Naive B cell (primary cell): ENCODE measurements around the gene AR. TPM values are rescaled to one million over a fixed set of nuclear protein-coding genes. Genes with fewer than 3 reads are reported as not detected.
A peak's percentile ranks its signal among the peaks of the same experiment; 100 is the strongest.

Experiments used
- ATAC-seq, 2 donors: fragments of 150-1000 bp; cut with Tn5 transposase; 2 replicates each; pipeline ENCODE4 v1.10.0; 2021; ENCODE audit warnings: low read depth in 2 of 2, mild to moderate bottlenecking in 2 of 2, moderate library complexity in 2 of 2
- DNase-seq: peaks from one replicate; pipeline ENCODE4 v3.0.0; 2022
- H3K27ac Mint-ChIP-seq, 6 donors: one replicate each; pipeline ENCODE4 v1.8.0; 2020 to 2022; ENCODE audit warnings: mild to moderate bottlenecking in 6 of 6, mixed read lengths in 6 of 6, moderate library complexity in 5 of 6, inconsistent platforms in 2 of 6
- H3K27me3 Mint-ChIP-seq, 3 donors: one replicate each; pipeline ENCODE4 v1.8.0; 2021 to 2022; ENCODE audit warnings: mixed read lengths in 3 of 3, mild to moderate bottlenecking in 1 of 3
- H3K36me3 Mint-ChIP-seq, 2 donors: one replicate each; pipeline ENCODE4 v1.8.0; 2020 to 2022; ENCODE audit warnings: mixed read lengths in 2 of 2, inconsistent platforms in 1 of 2, mild to moderate bottlenecking in 1 of 2
- H3K4me1 Mint-ChIP-seq, 3 donors: one replicate each; pipeline ENCODE4 v1.8.0; 2020 to 2022; ENCODE audit warnings: mixed read lengths in 3 of 3, inconsistent platforms in 1 of 3, mild to moderate bottlenecking in 1 of 3, moderate library complexity in 1 of 3
- H3K4me3 Mint-ChIP-seq, 8 donors: one replicate each; pipeline ENCODE4 v1.8.0; 2020 to 2022; ENCODE audit warnings: mild to moderate bottlenecking in 8 of 8, mixed read lengths in 8 of 8, moderate library complexity in 8 of 8, inconsistent platforms in 2 of 8
- H3K9me3 Mint-ChIP-seq, 7 donors: one replicate each; pipeline ENCODE4 v1.8.0; 2020 to 2022; ENCODE audit warnings: mixed read lengths in 7 of 7, mild to moderate bottlenecking in 5 of 7, inconsistent platforms in 2 of 7, moderate library complexity in 1 of 7
- polyA plus RNA-seq, 6 donors: library from polyadenylated mRNA; unstranded; fragments of 300-500 nt; fragmentation: Illumina TruSeq; gene quantifications; one replicate each; pipeline ENCODE4 v1.2.3, GENCODE V29; 2021; ENCODE audit warnings: low read depth in 6 of 6

The AR gene
- polyA plus RNA-seq, 6 donors from 2014 or later, result not detected

DNA sequence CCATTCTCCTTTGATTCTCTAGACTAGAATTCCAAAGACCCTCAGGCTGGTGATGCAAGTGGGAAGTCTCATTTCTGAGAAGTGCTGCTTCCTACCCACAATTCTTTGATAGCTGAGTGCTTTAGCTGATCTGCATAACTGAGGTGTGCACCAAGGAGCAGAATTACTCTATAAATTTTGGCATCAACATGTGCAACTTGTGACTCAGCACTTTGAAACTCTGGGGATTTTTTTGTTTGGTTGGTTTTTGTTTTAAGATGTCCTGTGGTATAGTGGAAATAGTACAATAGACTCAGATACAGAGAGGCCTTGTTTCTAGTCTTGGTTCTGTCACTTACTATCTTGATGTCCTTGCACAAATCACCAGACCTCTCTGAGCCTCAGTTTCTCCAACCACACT, 148.4 kb downstream of the AR start:
- Mint-ChIP-seq H3K9me3 (peaks cover 0 to 5% (median 0%) of the 10 kb centered on the region in 7 donors), H3K4me3 (no peak overlapping the region), H3K36me3 (no peaks in the 10 kb centered on the region), H3K27me3 (no peaks in the 10 kb centered on the region), H3K27ac (no peak overlapping the region), H3K4me1 (no peaks in the 10 kb centered on the region)
- DNase-seq (no peak), ATAC-seq (no peak)

GRCh38 chrX:67693928-67694327, 150.1 kb downstream of the AR start:
- DNase-seq, result no peak
- no peak for ATAC-seq
- peak overlapping the region in 1 of 8 donors; percentile 4 for H3K4me3 Mint-ChIP-seq
- H3K27ac Mint-ChIP-seq, result no peak overlapping the region
- H3K9me3 Mint-ChIP-seq, result peaks cover 0 to 5% (median 0%) of the 10 kb centered on the region in 7 donors
- no peaks in the 10 kb centered on the region for H3K36me3 Mint-ChIP-seq
- H3K4me1 Mint-ChIP-seq, result no peaks in the 10 kb centered on the region
- no peaks in the 10 kb centered on the region for H3K27me3 Mint-ChIP-seq

GRCh38 chrX:67697452-67697851, 153.6 kb downstream of the AR start:
- Mint-ChIP-seq H3K9me3 (peaks cover 0 to 9% (median 0%) of the 10 kb centered on the region in 7 donors), H3K4me1 (no peaks in the 10 kb centered on the region), H3K27me3 (no peaks in the 10 kb centered on the region), H3K27ac (no peak overlapping the region), H3K4me3 (no peak overlapping the region), H3K36me3 (no peaks in the 10 kb centered on the region)
- no peak for ATAC-seq
- no peak for DNase-seq

GRCh38 chrX:67700602-67701001, 156.8 kb downstream of the AR start:
- Mint-ChIP-seq H3K9me3 (peaks cover 0 to 10% (median 2%) of the 10 kb centered on the region in 7 donors), H3K4me3 (no peak overlapping the region), H3K27me3 (no peaks in the 10 kb centered on the region), H3K27ac (no peak overlapping the region), H3K4me1 (no peaks in the 10 kb centered on the region), H3K36me3 (no peaks in the 10 kb centered on the region)
- ATAC-seq, result no peak
- no peak for DNase-seq

DNA sequence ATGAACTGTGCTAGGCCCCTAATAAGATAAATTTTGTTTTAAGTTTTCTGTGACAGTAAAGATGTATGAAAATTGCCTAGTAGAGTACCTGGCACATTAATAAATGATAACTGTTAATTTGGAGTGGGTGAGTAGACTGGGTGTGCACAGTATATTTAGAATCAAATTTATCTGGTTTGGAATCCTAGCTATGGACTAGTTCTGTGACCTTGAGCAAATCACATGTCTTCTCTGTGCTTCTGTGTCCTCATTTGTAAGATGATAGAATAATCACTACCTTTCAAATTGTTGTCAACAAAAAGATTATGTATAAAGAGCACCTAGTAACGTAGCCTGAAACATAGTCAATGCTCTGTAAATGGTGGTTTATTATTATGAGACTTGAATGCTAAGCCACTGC, 170.2 kb downstream of the AR start:
- Mint-ChIP-seq H3K27ac (no peak overlapping the region), H3K27me3 (peaks cover 0 to 7% (median 0%) of the 10 kb centered on the region in 3 donors), H3K36me3 (no peaks in the 10 kb centered on the region), H3K9me3 (peaks cover 0 to 10% (median 2%) of the 10 kb centered on the region in 7 donors), H3K4me1 (no peaks in the 10 kb centered on the region), H3K4me3 (no peak overlapping the region)
- ATAC-seq (no peak), DNase-seq (no peak)

DNA sequence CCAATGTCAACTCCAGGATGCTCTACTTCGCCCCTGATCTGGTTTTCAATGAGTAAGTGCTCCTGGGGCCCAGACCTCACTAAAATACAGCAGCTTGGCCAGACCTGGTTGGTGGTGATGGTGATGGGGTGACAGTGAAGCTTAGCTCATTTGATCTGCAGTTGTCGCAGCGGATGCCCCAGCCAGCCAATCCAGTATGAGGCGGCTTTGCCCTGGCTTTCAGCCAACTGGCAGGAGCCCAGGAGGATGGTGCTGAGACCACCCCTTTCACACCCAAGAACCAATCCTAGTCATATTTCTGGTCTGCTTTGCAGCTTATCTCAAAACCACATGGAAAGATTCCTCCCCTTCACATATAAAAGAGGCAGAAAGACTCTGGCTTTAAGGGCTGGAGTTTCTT, 173.8 kb downstream of the AR start:
- no peak overlapping the region for H3K4me3 Mint-ChIP-seq
- ATAC-seq, result no peak
- peaks cover 0 to 7% (median 0%) of the 10 kb centered on the region in 3 donors for H3K27me3 Mint-ChIP-seq
- H3K9me3 Mint-ChIP-seq, result peaks cover 0 to 7% (median 0%) of the 10 kb centered on the region in 7 donors
- H3K4me1 Mint-ChIP-seq, result peaks cover 0 to 10% (median 1%) of the 10 kb centered on the region in 3 donors
- H3K27ac Mint-ChIP-seq, result no peak overlapping the region
- no peaks in the 10 kb centered on the region for H3K36me3 Mint-ChIP-seq
- DNase-seq, result no peak

DNA sequence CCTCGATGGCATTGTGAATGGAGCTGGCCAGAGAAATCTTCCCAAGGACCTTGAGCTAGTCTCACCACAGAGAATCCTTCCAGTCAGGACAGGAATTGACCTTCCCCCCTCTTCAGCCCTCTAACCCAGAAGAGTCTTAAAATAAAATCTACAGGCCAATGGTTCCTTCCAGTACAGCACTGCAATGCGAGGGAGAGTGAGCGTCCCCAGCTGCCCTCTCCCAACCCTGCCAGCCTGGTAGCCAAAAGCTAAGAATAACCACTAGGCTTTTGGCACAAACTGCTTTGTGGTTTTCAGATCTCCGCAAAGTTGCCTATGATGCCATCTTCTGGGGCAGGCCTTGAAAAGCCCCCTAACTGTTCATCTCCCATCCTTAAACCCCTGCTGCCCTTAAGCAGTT, 175.1 kb downstream of the AR start:
- peaks cover 0 to 7% (median 0%) of the 10 kb centered on the region in 7 donors for H3K9me3 Mint-ChIP-seq
- H3K36me3 Mint-ChIP-seq, result no peaks in the 10 kb centered on the region
- peaks cover 0 to 10% (median 2%) of the 10 kb centered on the region in 3 donors for H3K4me1 Mint-ChIP-seq
- no peak overlapping the region for H3K27ac Mint-ChIP-seq
- ATAC-seq, result no peak
- DNase-seq, result no peak
- H3K27me3 Mint-ChIP-seq, result peaks cover 0 to 7% (median 0%) of the 10 kb centered on the region in 3 donors
- no peak overlapping the region for H3K4me3 Mint-ChIP-seq

DNA sequence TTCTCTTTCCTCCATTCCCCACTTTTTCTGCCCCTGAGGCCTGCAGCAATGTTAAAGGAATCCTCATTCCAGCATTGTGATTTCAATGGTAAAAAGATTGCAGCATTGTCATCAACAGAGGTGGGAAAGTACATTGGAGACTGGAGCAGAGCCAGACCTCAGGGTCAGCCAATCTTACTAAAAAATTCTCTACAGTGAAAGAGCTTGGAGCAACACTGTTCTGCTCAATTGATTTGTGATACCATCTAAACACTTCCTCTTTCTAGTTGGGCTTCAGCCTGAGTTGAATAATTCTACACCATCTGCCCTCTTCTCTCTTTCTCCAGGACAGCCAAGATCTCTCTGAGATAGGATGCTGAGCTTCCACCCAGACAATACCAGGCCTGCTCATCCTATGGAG, 176.5 kb downstream of the AR start:
- H3K36me3 Mint-ChIP-seq, result no peaks in the 10 kb centered on the region
- DNase-seq (no peak), ATAC-seq (no peak)
- H3K27ac Mint-ChIP-seq, result no peak overlapping the region
- no peak overlapping the region for H3K4me3 Mint-ChIP-seq
- peaks cover 0 to 7% (median 0%) of the 10 kb centered on the region in 7 donors for H3K9me3 Mint-ChIP-seq
- H3K27me3 Mint-ChIP-seq, result peaks cover 0 to 7% (median 0%) of the 10 kb centered on the region in 3 donors
- H3K4me1 Mint-ChIP-seq, result peaks cover 0 to 10% (median 2%) of the 10 kb centered on the region in 3 donors

DNA sequence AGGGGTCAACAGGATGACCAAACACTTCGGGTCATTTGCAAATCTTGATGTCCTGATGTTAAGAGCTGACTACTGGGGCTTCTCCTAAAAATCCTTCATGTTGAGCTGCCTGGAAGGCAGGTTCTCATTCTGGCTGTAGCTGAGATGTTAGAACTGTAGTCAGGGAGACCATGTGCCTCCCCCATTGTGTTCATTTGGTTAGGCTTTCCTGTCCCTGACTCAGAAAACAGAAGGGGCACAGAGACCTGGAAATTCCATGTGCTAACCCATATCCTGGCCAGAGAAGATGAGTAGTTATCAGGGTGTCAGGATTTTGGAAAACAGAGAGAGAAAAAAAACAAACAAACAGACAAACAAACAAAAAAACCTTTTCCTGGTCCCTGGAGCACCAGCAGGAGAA, 177.5 kb downstream of the AR start:
- DNase-seq (no peak), ATAC-seq (no peak)
- peaks cover 0 to 7% (median 0%) of the 10 kb centered on the region in 7 donors for H3K9me3 Mint-ChIP-seq

GRCh38 chrX:67723580-67724351, 179.9 kb downstream of the AR start:
- H3K4me3 Mint-ChIP-seq, result peak overlapping the region in 1 of 8 donors; percentile 25
- H3K9me3 Mint-ChIP-seq, result no peaks in the 10 kb centered on the region
- H3K27ac Mint-ChIP-seq, result no peak overlapping the region
- ATAC-seq, result no peak
- DNase-seq, result no peak
- H3K36me3 Mint-ChIP-seq, result no peaks in the 10 kb centered on the region
- H3K27me3 Mint-ChIP-seq, result no peaks in the 10 kb centered on the region
- H3K4me1 Mint-ChIP-seq, result peaks cover 0 to 10% (median 2%) of the 10 kb centered on the region in 3 donors

More for the DNA sequence above, 177.5 kb downstream of the AR start:
- H3K4me1 Mint-ChIP-seq, result peaks cover 0 to 10% (median 2%) of the 10 kb centered on the region in 3 donors
- H3K4me3 Mint-ChIP-seq, result peak overlapping the region in 1 of 8 donors; percentile 21
- H3K36me3 Mint-ChIP-seq, result no peaks in the 10 kb centered on the region
- H3K27ac Mint-ChIP-seq, result no peak overlapping the region
- H3K27me3 Mint-ChIP-seq, result peaks cover 0 to 3% (median 0%) of the 10 kb centered on the region in 3 donors

GRCh38 chrX:67724359-67725110, 180.7 kb downstream of the AR start:
- no peak for DNase-seq
- H3K36me3 Mint-ChIP-seq, result no peaks in the 10 kb centered on the region
- no peaks in the 10 kb centered on the region for H3K27me3 Mint-ChIP-seq
- peaks cover 0 to 10% (median 2%) of the 10 kb centered on the region in 3 donors for H3K4me1 Mint-ChIP-seq
- no peak overlapping the region for H3K27ac Mint-ChIP-seq
- no peak for ATAC-seq
- H3K4me3 Mint-ChIP-seq, result no peak overlapping the region
- H3K9me3 Mint-ChIP-seq, result no peaks in the 10 kb centered on the region

- Mint-ChIP-seq H3K27me3 (no peaks in the 10 kb centered on the region), H3K27ac (no peak overlapping the region), H3K36me3 (no peaks in the 10 kb centered on the region), H3K4me3 (no peak overlapping the region), H3K9me3 (no peaks in the 10 kb centered on the region), H3K4me1 (peaks cover 0 to 4% (median 2%) of the 10 kb centered on the region in 3 donors)
- ATAC-seq (no peak), DNase-seq (no peak)
These were observed 181.7 kb downstream of the AR start for GRCh38 chrX:67725471-67725870.

DNA sequence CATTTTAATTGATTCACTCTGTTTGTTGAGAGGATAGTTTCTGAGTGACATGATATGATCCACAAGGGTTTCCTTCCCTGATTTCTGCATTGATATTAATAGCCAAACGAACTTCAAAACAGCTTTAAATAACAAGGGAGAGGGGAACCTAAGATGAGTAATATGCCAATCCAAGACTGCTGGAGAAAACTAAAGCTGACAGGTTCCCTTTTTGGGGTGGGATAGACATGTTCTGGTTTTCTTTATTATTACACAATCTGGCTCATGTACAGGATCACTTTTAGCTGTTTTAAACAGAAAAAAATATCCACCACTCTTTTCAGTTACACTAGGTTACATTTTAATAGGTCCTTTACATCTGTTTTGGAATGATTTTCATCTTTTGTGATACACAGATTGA, 182.2 kb downstream of the AR start:
- Mint-ChIP-seq H3K9me3 (no peaks in the 10 kb centered on the region), H3K27me3 (no peaks in the 10 kb centered on the region), H3K4me1 (peaks cover 0 to 2% (median 0%) of the 10 kb centered on the region in 3 donors), H3K4me3 (no peak overlapping the region), H3K27ac (no peak overlapping the region), H3K36me3 (no peaks in the 10 kb centered on the region)
- ATAC-seq (no peak), DNase-seq (no peak)

- Mint-ChIP-seq H3K9me3 (no peaks in the 10 kb centered on the region), H3K27ac (no peak overlapping the region), H3K4me3 (no peak overlapping the region), H3K27me3 (no peaks in the 10 kb centered on the region), H3K36me3 (no peaks in the 10 kb centered on the region), H3K4me1 (peaks cover 0 to 1% (median 0%) of the 10 kb centered on the region in 3 donors)
- ATAC-seq (no peak), DNase-seq (no peak)
These were observed 183.8 kb downstream of the AR start for GRCh38 chrX:67727576-67727975.
